Measurements from ENCODE around the gene ABCA12.

Gene ABCA12

DNA sequence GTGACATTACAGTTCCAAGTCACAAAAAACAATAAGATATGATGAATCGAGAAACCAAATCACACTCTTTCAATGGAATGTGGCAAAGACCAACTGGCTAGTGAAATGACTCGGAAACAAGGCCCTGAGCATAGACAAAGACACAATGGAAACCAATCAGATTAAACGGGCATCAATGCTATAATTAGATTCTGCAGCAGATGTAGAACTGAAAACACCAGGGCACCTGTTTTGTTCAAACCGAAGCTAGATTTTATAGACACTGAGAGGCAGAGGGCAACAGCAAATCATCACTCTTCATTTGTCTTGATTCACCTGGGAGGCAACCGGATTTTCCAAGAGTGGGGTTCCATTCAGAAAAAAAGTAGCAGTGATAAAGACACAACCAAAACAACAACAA lies 236.1 kb downstream of the ABCA12 start:
- no peak for TF ChIP-seq CTCF (IDR thresholded peaks at IDR 0.05)
- Histone ChIP-seq H3K36me3 (ENCODE audit: control insufficient read depth, insufficient read depth, low read length) (no peaks in the 10 kb centered on the region), H3K79me2 (no peaks in the 10 kb centered on the region), H3K27ac (no peak overlapping the region), H2AFZ (no peak overlapping the region), H3K27me3 (ENCODE audit: control insufficient read depth, insufficient read depth, low read length) (no peaks in the 10 kb centered on the region), H3K4me3 (ENCODE audit: low read depth, low read length) (no peak overlapping the region), H3K4me2 (ENCODE audit: low read length) (no peak overlapping the region), H3K4me1 (peaks cover 3% of the 10 kb centered on the region), H3K9ac (no peak overlapping the region), H3K9me3 (ENCODE audit: control insufficient read depth, low read length) (no peaks in the 10 kb centered on the region)

- Histone ChIP-seq H3K27me3 (ENCODE audit: control insufficient read depth, insufficient read depth, low read length) (no peaks in the 10 kb centered on the region), H3K4me3 (ENCODE audit: low read depth, low read length) (no peak overlapping the region), H2AFZ (peak overlapping the region; percentile 59), H3K9me3 (ENCODE audit: control insufficient read depth, low read length) (no peaks in the 10 kb centered on the region), H3K9ac (no peak overlapping the region), H3K36me3 (ENCODE audit: control insufficient read depth, insufficient read depth, low read length) (no peaks in the 10 kb centered on the region), H3K79me2 (no peaks in the 10 kb centered on the region), H3K4me1 (peaks cover 3% of the 10 kb centered on the region), H3K4me2 (ENCODE audit: low read length) (no peak overlapping the region), H3K27ac (no peak overlapping the region)
- TF ChIP-seq CTCF (IDR thresholded peaks at IDR 0.05) = no peak
Measured at GRCh38 chr2:214899751-214900150, 238.7 kb downstream of the ABCA12 start.

- no peaks in the 10 kb centered on the region for H3K36me3 ChIP-seq (ENCODE audit: control insufficient read depth, insufficient read depth, low read length)
- no peak for TF ChIP-seq CTCF (IDR thresholded peaks at IDR 0.05)
Measured at GRCh38 chr2:214896274-214896673, 242.2 kb downstream of the ABCA12 start.

GRCh38 chr2:214895469-214895868 lies 243.0 kb downstream of the ABCA12 start:
- peaks cover 3% of the 10 kb centered on the region for H3K4me1 ChIP-seq
- no peak overlapping the region for H3K4me2 ChIP-seq (ENCODE audit: low read length)
- no peak overlapping the region for H2AFZ ChIP-seq
- no peaks in the 10 kb centered on the region for H3K27me3 ChIP-seq (ENCODE audit: control insufficient read depth, insufficient read depth, low read length)
- no peak overlapping the region for H3K27ac ChIP-seq
- no peak overlapping the region for H3K4me3 ChIP-seq (ENCODE audit: low read depth, low read length)
- no peak overlapping the region for H3K9ac ChIP-seq
- H3K79me2 ChIP-seq = no peaks in the 10 kb centered on the region
- H3K9me3 ChIP-seq (ENCODE audit: control insufficient read depth, low read length) = no peaks in the 10 kb centered on the region
- no peaks in the 10 kb centered on the region for H3K36me3 ChIP-seq (ENCODE audit: control insufficient read depth, insufficient read depth, low read length)
- TF ChIP-seq CTCF (IDR thresholded peaks at IDR 0.05) = no peak

More at GRCh38 chr2:214896274-214896673, 242.2 kb downstream of the ABCA12 start:
- no peak overlapping the region for H3K27ac ChIP-seq
- no peak overlapping the region for H3K4me3 ChIP-seq (ENCODE audit: low read depth, low read length)
- H3K9ac ChIP-seq = no peak overlapping the region
- peaks cover 3% of the 10 kb centered on the region for H3K4me1 ChIP-seq
- no peaks in the 10 kb centered on the region for H3K79me2 ChIP-seq
- H2AFZ ChIP-seq = no peak overlapping the region
- H3K27me3 ChIP-seq (ENCODE audit: control insufficient read depth, insufficient read depth, low read length) = no peaks in the 10 kb centered on the region
- no peaks in the 10 kb centered on the region for H3K9me3 ChIP-seq (ENCODE audit: control insufficient read depth, low read length)
- H3K4me2 ChIP-seq (ENCODE audit: low read length) = no peak overlapping the region

DNA sequence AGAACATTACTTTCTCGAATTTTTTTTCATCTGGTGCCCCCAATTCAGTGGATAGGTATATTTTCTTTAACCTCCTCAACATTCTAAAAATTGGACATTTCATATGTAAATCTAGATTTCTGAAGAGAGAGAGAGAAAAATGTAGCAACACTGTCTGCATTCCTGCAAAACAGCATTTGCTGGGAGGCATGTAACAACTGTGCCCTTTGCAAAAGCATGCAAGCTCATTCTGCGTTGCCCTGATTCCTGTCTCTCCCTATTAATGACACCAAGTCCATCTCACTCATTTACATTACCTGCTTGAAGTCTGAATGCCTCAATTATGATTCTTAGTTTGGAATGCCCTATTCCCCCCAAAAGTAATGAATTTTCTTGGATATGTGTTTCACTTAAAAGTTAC lies 249.1 kb downstream of the ABCA12 start:
- H3K36me3 ChIP-seq (ENCODE audit: control insufficient read depth, insufficient read depth, low read length) = no peaks in the 10 kb centered on the region
- no peaks in the 10 kb centered on the region for H3K4me1 ChIP-seq
- H3K79me2 ChIP-seq = no peaks in the 10 kb centered on the region
- H2AFZ ChIP-seq = no peak overlapping the region
- H3K9ac ChIP-seq = no peak overlapping the region
- TF ChIP-seq CTCF (IDR thresholded peaks at IDR 0.05) = no peak
- H3K27ac ChIP-seq = no peak overlapping the region
- H3K4me3 ChIP-seq (ENCODE audit: low read depth, low read length) = no peak overlapping the region
- H3K4me2 ChIP-seq (ENCODE audit: low read length) = no peak overlapping the region
- no peaks in the 10 kb centered on the region for H3K27me3 ChIP-seq (ENCODE audit: control insufficient read depth, insufficient read depth, low read length)
- no peaks in the 10 kb centered on the region for H3K9me3 ChIP-seq (ENCODE audit: control insufficient read depth, low read length)

All from parathyroid adenoma (tissue), 2 donors.